Progenitor cell of endocrine pancreas (in vitro differentiated cells): ENCODE results near the gene CDH4. TPM values are rescaled to one million over a fixed set of nuclear protein-coding genes. Genes with fewer than 3 reads are reported as not detected.
"Not testable (repeated sequence)": the region's sequence is repeated elsewhere in the genome, so short reads cannot be mapped to it uniquely, and the experiment has no call there.

Source experiments
- DNase-seq: peaks from one replicate; pipeline ENCODE4 v3.0.0; 2021; ENCODE audit warnings: low spot score; ENCODE audit not compliant: unreplicated experiment
- H3K27ac Mint-ChIP-seq: 2 replicates; pipeline ENCODE4 v1.8.0; 2021; ENCODE audit warnings: mild to moderate bottlenecking, moderate library complexity, mixed read lengths
- H3K27me3 Mint-ChIP-seq: 2 replicates; pipeline ENCODE4 v1.8.0; 2021; ENCODE audit warnings: mixed read lengths
- H3K36me3 Mint-ChIP-seq: 2 replicates; pipeline ENCODE4 v1.8.0; 2022; ENCODE audit warnings: mixed read lengths; ENCODE audit not compliant: insufficient read depth
- H3K4me1 Mint-ChIP-seq: 2 replicates; pipeline ENCODE4 v1.8.0; 2021; ENCODE audit warnings: low read depth, mixed read lengths
- H3K4me3 Mint-ChIP-seq: 2 replicates; pipeline ENCODE4 v1.8.0; 2021; ENCODE audit warnings: low read depth, mild to moderate bottlenecking, moderate library complexity, mixed read lengths
- H3K9me3 Mint-ChIP-seq: 2 replicates; pipeline ENCODE4 v1.8.0; 2021; ENCODE audit warnings: low read depth, mixed read lengths
- CTCF ChIP-seq: fragments of 200-600 bp; sonication (generic); IDR thresholded peaks from one replicate; pipeline ENCODE4 v1.5.0; 2021; ENCODE audit warnings: antibody characterized with exemption, mild to moderate bottlenecking; ENCODE audit not compliant: unreplicated experiment
- total RNA-seq: library from RNA; stranded (reverse); gene quantifications from 2 replicates; pipeline ENCODE4 v1.2.1, GENCODE V29; 2021

Gene CDH4
- total RNA-seq, 1 donor from 2014 or later = 0.43 TPM

- H3K4me1 Mint-ChIP-seq = no peaks in the 10 kb centered on the region
These were observed 198.5 kb downstream of the CDH4 start for GRCh38 chr20:61450549-61450948.

GRCh38 chr20:61451009-61451408, 198.9 kb downstream of the CDH4 start:
- Mint-ChIP-seq H3K4me1 (no peaks in the 10 kb centered on the region), H3K4me3 (no peak overlapping the region), H3K36me3 (no peaks in the 10 kb centered on the region), H3K9me3 (no peaks in the 10 kb centered on the region), H3K27ac (no peak overlapping the region), H3K27me3 (peaks cover 7% of the 10 kb centered on the region)
- DNase-seq = no peak
- no peak for TF ChIP-seq CTCF

More at GRCh38 chr20:61450549-61450948, 198.5 kb downstream of the CDH4 start:
- DNase-seq = no peak
- no peak overlapping the region for H3K4me3 Mint-ChIP-seq
- H3K27me3 Mint-ChIP-seq = peaks cover 7% of the 10 kb centered on the region
- H3K27ac Mint-ChIP-seq = no peak overlapping the region
- TF ChIP-seq CTCF = no peak
- no peaks in the 10 kb centered on the region for H3K9me3 Mint-ChIP-seq
- H3K36me3 Mint-ChIP-seq = no peaks in the 10 kb centered on the region

- peaks cover 11% of the 10 kb centered on the region for H3K27me3 Mint-ChIP-seq
- no peak for TF ChIP-seq CTCF
- no peaks in the 10 kb centered on the region for H3K9me3 Mint-ChIP-seq
- no peak overlapping the region for H3K27ac Mint-ChIP-seq
- no peak overlapping the region for H3K4me3 Mint-ChIP-seq
- H3K36me3 Mint-ChIP-seq = no peaks in the 10 kb centered on the region
- no peak for DNase-seq
- H3K4me1 Mint-ChIP-seq = no peaks in the 10 kb centered on the region
These were observed 199.9 kb downstream of the CDH4 start for GRCh38 chr20:61451953-61452352.

- no peak overlapping the region for H3K4me3 Mint-ChIP-seq
- no peak for TF ChIP-seq CTCF
- no peak overlapping the region for H3K27ac Mint-ChIP-seq
- peaks cover 11% of the 10 kb centered on the region for H3K27me3 Mint-ChIP-seq
- no peaks in the 10 kb centered on the region for H3K9me3 Mint-ChIP-seq
- DNase-seq = no peak
- no peaks in the 10 kb centered on the region for H3K4me1 Mint-ChIP-seq
- no peaks in the 10 kb centered on the region for H3K36me3 Mint-ChIP-seq
These were observed 201.2 kb downstream of the CDH4 start for GRCh38 chr20:61453219-61453618.

- not testable (repeated sequence) for H3K36me3 Mint-ChIP-seq, H3K4me3 Mint-ChIP-seq, H3K27ac Mint-ChIP-seq, H3K27me3 Mint-ChIP-seq, H3K4me1 Mint-ChIP-seq, H3K9me3 Mint-ChIP-seq, DNase-seq
These were observed 201.6 kb downstream of the CDH4 start for GRCh38 chr20:61453623-61454022.

GRCh38 chr20:61454053-61454452, 202.0 kb downstream of the CDH4 start:
- DNase-seq = no peak
- H3K27ac Mint-ChIP-seq = no peak overlapping the region
- H3K4me3 Mint-ChIP-seq = no peak overlapping the region
- no peaks in the 10 kb centered on the region for H3K36me3 Mint-ChIP-seq
- no peaks in the 10 kb centered on the region for H3K4me1 Mint-ChIP-seq
- no peaks in the 10 kb centered on the region for H3K9me3 Mint-ChIP-seq
- TF ChIP-seq CTCF = no peak
- peaks cover 6% of the 10 kb centered on the region for H3K27me3 Mint-ChIP-seq
